Keratinocyte (primary cell): ENCODE measurements around the gene TMEM30A. TPM values are rescaled to one million over a fixed set of nuclear protein-coding genes. Genes with fewer than 3 reads are reported as not detected.
A peak's percentile ranks its signal among the peaks of the same experiment; 100 is the strongest.

Experiments used
- DNase-seq: peaks from one replicate; pipeline ENCODE4 v3.0.0-alpha.2; 2011; ENCODE audit warnings: low read depth, missing footprints, low spot score
- FAIRE-seq: peaks from 2 replicates; lab custom pipeline; 2011; peaks lifted over from hg19 to GRCh38; lab: Jason Lieb, UNC
- H2AFZ ChIP-seq: 2 replicates; pipeline ENCODE4 v1.6.0; 2012; ENCODE audit warnings: low read length, control low read depth, inconsistent platforms; ENCODE audit not compliant: control insufficient read depth
- H3K27ac ChIP-seq: 2 replicates; pipeline ENCODE4 v1.5.1; 2011; ENCODE audit warnings: low read length; ENCODE audit not compliant: control insufficient read depth, insufficient read depth
- H3K27me3 ChIP-seq: 3 replicates; pipeline ENCODE4 v1.6.0; 2011; ENCODE audit warnings: low read length; ENCODE audit not compliant: control insufficient read depth, insufficient read depth; ENCODE audit errors: extremely low read depth
- H3K36me3 ChIP-seq, 2 experiments: 2 replicates in 1 of 2; 3 replicates in 1 of 2; pipeline ENCODE4 v1.5.1; 2011; ENCODE audit warnings: low read length in 2 of 2, mild to moderate bottlenecking in 1 of 2; ENCODE audit not compliant: control insufficient read depth in 2 of 2, insufficient read depth in 2 of 2; ENCODE audit errors: extremely low read depth in 1 of 2
- H3K4me1 ChIP-seq: 3 replicates; pipeline ENCODE4 v1.5.1; 2011; ENCODE audit warnings: low read length; ENCODE audit not compliant: control insufficient read depth, insufficient read depth; ENCODE audit errors: extremely low read depth
- H3K4me2 ChIP-seq: 3 replicates; pipeline ENCODE4 v1.6.0; 2011; ENCODE audit warnings: low read depth, low read length; ENCODE audit not compliant: control insufficient read depth, insufficient read depth; ENCODE audit errors: extremely low read depth
- H3K4me3 ChIP-seq, 3 experiments: fragments of 200-600 bp in 1 of 3; sonication (generic) in 1 of 3; 2 replicates in 2 of 3; 3 replicates in 1 of 3; pipeline ENCODE4 v1.5.1; 2011 to 2016; ENCODE audit warnings: low read length in 3 of 3, mild to moderate bottlenecking in 3 of 3, control low read depth in 2 of 3, inconsistent platforms in 1 of 3, low read depth in 1 of 3, mixed read lengths in 1 of 3, mixed run types in 1 of 3, moderate library complexity in 1 of 3; ENCODE audit not compliant: control insufficient read depth in 2 of 3, insufficient read depth in 2 of 3; ENCODE audit errors: extremely low read depth in 1 of 3
- H3K79me2 ChIP-seq: 2 replicates; pipeline ENCODE4 v1.6.0; 2012; ENCODE audit warnings: low read length; ENCODE audit not compliant: control insufficient read depth, insufficient read depth
- H3K9ac ChIP-seq: 3 replicates; pipeline ENCODE4 v1.6.0; 2011; ENCODE audit warnings: low read length; ENCODE audit not compliant: control insufficient read depth, insufficient read depth; ENCODE audit errors: extremely low read depth
- H3K9me1 ChIP-seq: 3 replicates; pipeline ENCODE4 v1.6.0; 2011; ENCODE audit warnings: low read length; ENCODE audit not compliant: control insufficient read depth, insufficient read depth; ENCODE audit errors: extremely low read depth
- H3K9me3 ChIP-seq: 2 replicates; pipeline ENCODE4 v1.5.1; 2012; ENCODE audit warnings: low read depth, low read length; ENCODE audit not compliant: control insufficient read depth
- H4K20me1 ChIP-seq: 3 replicates; pipeline ENCODE4 v1.6.0; 2011; ENCODE audit warnings: low read length; ENCODE audit not compliant: control insufficient read depth, insufficient read depth; ENCODE audit errors: extremely low read depth
- EZH2 ChIP-seq: IDR thresholded peaks from one replicate; pipeline ENCODE4 v1.6.1; 2012; ENCODE audit warnings: inconsistent platforms, mild to moderate bottlenecking, low read length, moderate library complexity
- dilution Hi-C: fragments of 300-500 bp; cut with MboI; formaldehyde crosslinking; loops from one replicate; pipeline ENCODE4 v1.7.0; 2020; ENCODE audit warnings: low sequenced_read_pairs; ENCODE audit not compliant: extremely low pct_ligation_motif_present
- polyA plus RNA-seq, 5 experiments: library from polyadenylated mRNA; depleted of rRNA in 3 of 5; stranded (reverse) in 3 of 5; stranded (forward) in 1 of 5; unstranded in 1 of 5; fragments of >200 nt; gene quantifications; 1 replicate in 1 of 5; 2 replicates in 3 of 5; 3 replicates in 1 of 5; pipeline versions ENCODE4 v1.2.1 to v1.2.3, GENCODE V29; 2011 to 2012; ENCODE audit warnings: missing spikeins in 2 of 5, low read depth in 1 of 5, low replicate concordance in 1 of 5
- TF ChIP-seq, protein P1 (sequence below), 3 experiments: IDR thresholded peaks in 1 of 3; conservative IDR thresholded peaks in 1 of 3; optimal IDR thresholded peaks in 1 of 3; 2 replicates in 2 of 3; 3 replicates in 1 of 3; pipeline versions ENCODE3 to v1.5.1; 2011; ENCODE audit warnings: low read length in 3 of 3, mild to moderate bottlenecking in 3 of 3, moderate library complexity in 2 of 3, control low read depth in 1 of 3, inconsistent platforms in 1 of 3; ENCODE audit not compliant: insufficient read depth in 2 of 3; ENCODE audit errors: extremely low read depth in 1 of 3

TMEM30A gene
- polyA plus RNA-seq, 1 donor (not counting 4 experiments of a cell fraction or from before 2014, with no cell fraction given), result 50.2 TPM

DNA sequence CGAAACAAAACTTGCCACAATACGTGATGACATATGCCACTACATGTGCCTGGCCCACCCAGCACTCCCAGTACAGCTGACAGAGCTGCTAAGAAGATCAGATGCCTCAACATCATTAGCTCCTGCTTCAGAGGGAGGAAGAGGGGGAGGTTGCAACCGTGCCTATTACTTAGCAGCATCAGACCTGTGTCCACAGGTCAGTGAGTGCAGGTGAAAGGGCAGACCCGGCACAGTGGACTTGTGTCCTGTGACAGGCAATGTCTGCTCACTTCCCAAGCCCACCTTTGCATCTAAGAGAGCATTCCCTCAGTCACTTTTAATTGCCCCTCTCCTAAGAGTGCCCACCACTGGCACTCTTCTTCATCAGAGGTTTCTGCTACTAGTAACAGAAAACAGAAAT, 69.3 kb downstream of the TMEM30A start:
- Histone ChIP-seq H2AFZ (peak overlapping the region; percentile 42), H3K4me3 (peak overlapping the region in 1 of 3 experiments; percentile 6)
- FAIRE-seq, result peak; percentile 17

DNA sequence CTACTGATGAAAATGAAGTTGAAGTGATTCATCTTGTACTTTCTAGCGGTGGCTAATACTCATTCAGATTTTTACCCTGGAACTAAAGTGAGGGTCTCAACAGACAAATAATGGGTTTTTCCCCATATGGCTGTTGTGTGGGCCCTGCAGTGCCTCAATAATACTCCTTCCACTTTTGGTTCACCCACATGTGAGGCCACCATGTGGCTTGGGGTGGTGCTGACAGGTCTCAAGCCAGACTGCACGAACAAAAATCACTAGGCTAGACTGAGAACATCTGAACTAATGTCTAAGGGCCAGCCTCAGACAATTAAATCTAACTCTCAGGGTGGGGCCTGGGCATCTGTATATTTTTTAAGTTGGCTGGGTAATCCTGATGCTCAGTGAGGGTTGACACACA, 70.9 kb downstream of the TMEM30A start:
- Histone ChIP-seq H3K79me2 (no peaks in the 10 kb centered on the region), H3K9me1 (no peaks in the 10 kb centered on the region), H3K9ac (no peak overlapping the region), H3K36me3 (no peaks in the 10 kb centered on the region), H2AFZ (no peak overlapping the region), H3K9me3 (no peaks in the 10 kb centered on the region), H3K27ac (no peak overlapping the region), H3K4me1 (peaks cover 10% of the 10 kb centered on the region), H4K20me1 (no peaks in the 10 kb centered on the region), H3K4me2 (no peak overlapping the region), H3K27me3 (no peaks in the 10 kb centered on the region), H3K4me3 (no peak overlapping the region)
- DNase-seq, result no peak
- TF ChIP-seq, protein P1, sequence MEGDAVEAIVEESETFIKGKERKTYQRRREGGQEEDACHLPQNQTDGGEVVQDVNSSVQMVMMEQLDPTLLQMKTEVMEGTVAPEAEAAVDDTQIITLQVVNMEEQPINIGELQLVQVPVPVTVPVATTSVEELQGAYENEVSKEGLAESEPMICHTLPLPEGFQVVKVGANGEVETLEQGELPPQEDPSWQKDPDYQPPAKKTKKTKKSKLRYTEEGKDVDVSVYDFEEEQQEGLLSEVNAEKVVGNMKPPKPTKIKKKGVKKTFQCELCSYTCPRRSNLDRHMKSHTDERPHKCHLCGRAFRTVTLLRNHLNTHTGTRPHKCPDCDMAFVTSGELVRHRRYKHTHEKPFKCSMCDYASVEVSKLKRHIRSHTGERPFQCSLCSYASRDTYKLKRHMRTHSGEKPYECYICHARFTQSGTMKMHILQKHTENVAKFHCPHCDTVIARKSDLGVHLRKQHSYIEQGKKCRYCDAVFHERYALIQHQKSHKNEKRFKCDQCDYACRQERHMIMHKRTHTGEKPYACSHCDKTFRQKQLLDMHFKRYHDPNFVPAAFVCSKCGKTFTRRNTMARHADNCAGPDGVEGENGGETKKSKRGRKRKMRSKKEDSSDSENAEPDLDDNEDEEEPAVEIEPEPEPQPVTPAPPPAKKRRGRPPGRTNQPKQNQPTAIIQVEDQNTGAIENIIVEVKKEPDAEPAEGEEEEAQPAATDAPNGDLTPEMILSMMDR (optimal IDR thresholded peaks at IDR 0.05 in 1 of 3, IDR thresholded peaks at IDR 0.05 in 1 of 3, conservative IDR thresholded peaks at IDR 0.05 in 1 of 3; ENCODE audit: extremely low read depth in 1 of 3, insufficient read depth in 2 of 3, low read length in 3 of 3), result peak in 1 of 3 experiments; percentile 2
- TF ChIP-seq EZH2, result no peak
- dilution Hi-C loops, result no loop called here
- no peak for FAIRE-seq

More for the DNA sequence above, 69.3 kb downstream of the TMEM30A start:
- dilution Hi-C loops, result no loop called here
- no peak overlapping the region for H3K27ac ChIP-seq
- peak overlapping the region; percentile 49 for H3K4me2 ChIP-seq
- H3K9ac ChIP-seq, result no peak overlapping the region
- H3K4me1 ChIP-seq, result peaks cover 9% of the 10 kb centered on the region
- TF ChIP-seq, protein P1 (optimal IDR thresholded peaks at IDR 0.05 in 1 of 3, IDR thresholded peaks at IDR 0.05 in 1 of 3, conservative IDR thresholded peaks at IDR 0.05 in 1 of 3; ENCODE audit: extremely low read depth in 1 of 3, insufficient read depth in 2 of 3, low read length in 3 of 3), result no peak
- TF ChIP-seq EZH2, result no peak
- no peaks in the 10 kb centered on the region for H3K27me3 ChIP-seq
- DNase-seq, result no peak
- no peaks in the 10 kb centered on the region for H4K20me1 ChIP-seq
- no peaks in the 10 kb centered on the region for H3K9me1 ChIP-seq
- no peaks in the 10 kb centered on the region for H3K79me2 ChIP-seq
- no peaks in the 10 kb centered on the region for H3K36me3 ChIP-seq
- no peaks in the 10 kb centered on the region for H3K9me3 ChIP-seq
